ENCODE results near the gene GALNT16.

- TF ChIP-seq CTCF (conservative IDR thresholded peaks at IDR 0.05 in 1 of 2, IDR thresholded peaks at IDR 0.05 in 1 of 2; ENCODE audit: low read depth in 1 of 2, low read length in 2 of 2): no peak
- TF ChIP-seq EZH2 (IDR thresholded peaks at IDR 0.05; ENCODE audit: low read length, missing control alignments): no peak
Observed at GRCh38 chr14:69331206-69331605, 71.2 kb downstream of the GALNT16 start.
